Esophagus squamous epithelium (tissue), 5 donors: ENCODE measurements around the gene PTCHD4. TPM values are rescaled to one million over a fixed set of nuclear protein-coding genes. Genes with fewer than 3 reads are reported as not detected.
"Not testable (repeated sequence)": the region's sequence is repeated elsewhere in the genome, so short reads cannot be mapped to it uniquely, and the experiment has no call there.

Source experiments
- DNase-seq: peaks from one replicate; lab custom pipeline; 2025; lab: John Stamatoyannopoulos, UW
- H3K27ac ChIP-seq, 4 donors: fragments of 200-600 bp; sonication (generic); one replicate each; pipeline ENCODE4 v1.5.1; 2016 to 2019; ENCODE audit warnings: mild to moderate bottlenecking in 1 of 4
- H3K27me3 ChIP-seq, 4 donors: fragments of 200-600 bp; sonication (generic); 1 replicate in 3 of 4; 2 replicates in 1 of 4; pipeline versions ENCODE4 v1.5.1 to v1.6.0; 2017 to 2021; ENCODE audit warnings: antibody characterized with exemption in 1 of 4
- H3K36me3 ChIP-seq, 3 donors: fragments of 200-600 bp; sonication (generic); one replicate each; pipeline ENCODE4 v1.5.1; 2016 to 2019
- H3K4me1 ChIP-seq, 3 donors: fragments of 200-600 bp; sonication (generic); one replicate each; pipeline ENCODE4 v1.5.1; 2017 to 2019
- H3K4me3 ChIP-seq, 4 donors: fragments of 200-600 bp; sonication (generic); 1 replicate in 3 of 4; 2 replicates in 1 of 4; pipeline ENCODE4 v1.5.1; 2016 to 2019; ENCODE audit warnings: mild to moderate bottlenecking in 2 of 4, moderate library complexity in 1 of 4
- H3K9me3 ChIP-seq, 3 donors: fragments of 200-600 bp; sonication (generic); one replicate each; pipeline ENCODE4 v1.5.1; 2016 to 2019
- POLR2A ChIP-seq, 4 donors: fragments of 450-650 bp; IDR thresholded peaks; one replicate each; pipeline ENCODE4 v1.6.1; 2017; ENCODE audit warnings: antibody characterized with exemption in 4 of 4, mild to moderate bottlenecking in 4 of 4, moderate library complexity in 3 of 4
- WGBS, 2 donors: methylation state at CpG; one replicate each; pipeline ENCODE4 v1.1.5; 2018; 5-methylcytosine and 5-hydroxymethylcytosine counted together
- intact Hi-C: fragments of 100-400 bp; cut with DNase I; formaldehyde crosslinking; loops from one replicate; pipeline ENCODE4 v1.15.0; 2022
- total RNA-seq, 4 donors: library from RNA; depleted of rRNA; stranded (reverse); fragments of >200 nt; gene quantifications; one replicate each; pipeline ENCODE4 v1.1.0, GENCODE V29; 2016
- TF ChIP-seq, protein P1 (sequence below), 6 experiments: fragments of 450-650 bp in 4 of 6; fragments of 200-600 bp in 2 of 6; sonication (generic) in 2 of 6; IDR thresholded peaks; one replicate each; pipeline ENCODE4 v1.5.1; 2016 to 2019; ENCODE audit warnings: antibody characterized with exemption in 6 of 6, mild to moderate bottlenecking in 4 of 6, moderate library complexity in 4 of 6
- donor health status: DM: yes; HTN: yes; CAD: no.

The PTCHD4 gene
- total RNA-seq, 4 donors from 2014 or later: 0.19 to 0.22 TPM; not detected in 2

GRCh38 chr6:48123601-48124000 is 12.6 kb upstream of the PTCHD4 start:
- DNase-seq: no peak
- WGBS, 2 donors: 35 to 49% methylated on average over 4 of the region's 4 CpGs
- intact Hi-C loops: no loop called here

GRCh38 chr6:48121983-48122749 is 11.2 kb upstream of the PTCHD4 start:
- DNase-seq, intact Hi-C loops, H3K27ac ChIP-seq, H3K27me3 ChIP-seq, H3K9me3 ChIP-seq, H3K4me1 ChIP-seq, H3K36me3 ChIP-seq, H3K4me3 ChIP-seq: not testable (repeated sequence)
- WGBS, 2 donors: 25 to 77% methylated on average over 1 of the region's 1 CpG

More at GRCh38 chr6:48123601-48124000, 12.6 kb upstream of the PTCHD4 start:
- TF ChIP-seq POLR2A (IDR thresholded peaks at IDR 0.05): no peak
- TF ChIP-seq, protein P1, sequence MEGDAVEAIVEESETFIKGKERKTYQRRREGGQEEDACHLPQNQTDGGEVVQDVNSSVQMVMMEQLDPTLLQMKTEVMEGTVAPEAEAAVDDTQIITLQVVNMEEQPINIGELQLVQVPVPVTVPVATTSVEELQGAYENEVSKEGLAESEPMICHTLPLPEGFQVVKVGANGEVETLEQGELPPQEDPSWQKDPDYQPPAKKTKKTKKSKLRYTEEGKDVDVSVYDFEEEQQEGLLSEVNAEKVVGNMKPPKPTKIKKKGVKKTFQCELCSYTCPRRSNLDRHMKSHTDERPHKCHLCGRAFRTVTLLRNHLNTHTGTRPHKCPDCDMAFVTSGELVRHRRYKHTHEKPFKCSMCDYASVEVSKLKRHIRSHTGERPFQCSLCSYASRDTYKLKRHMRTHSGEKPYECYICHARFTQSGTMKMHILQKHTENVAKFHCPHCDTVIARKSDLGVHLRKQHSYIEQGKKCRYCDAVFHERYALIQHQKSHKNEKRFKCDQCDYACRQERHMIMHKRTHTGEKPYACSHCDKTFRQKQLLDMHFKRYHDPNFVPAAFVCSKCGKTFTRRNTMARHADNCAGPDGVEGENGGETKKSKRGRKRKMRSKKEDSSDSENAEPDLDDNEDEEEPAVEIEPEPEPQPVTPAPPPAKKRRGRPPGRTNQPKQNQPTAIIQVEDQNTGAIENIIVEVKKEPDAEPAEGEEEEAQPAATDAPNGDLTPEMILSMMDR (IDR thresholded peaks at IDR 0.05): no peak
- no peaks in the 10 kb centered on the region for H3K36me3 ChIP-seq
- no peaks in the 10 kb centered on the region for H3K4me1 ChIP-seq
- no peaks in the 10 kb centered on the region for H3K27me3 ChIP-seq
- no peak overlapping the region for H3K27ac ChIP-seq
- no peaks in the 10 kb centered on the region for H3K9me3 ChIP-seq
- H3K4me3 ChIP-seq: no peak overlapping the region

- Histone ChIP-seq H3K4me1 (no peaks in the 10 kb centered on the region), H3K4me3 (no peak overlapping the region), H3K9me3 (no peaks in the 10 kb centered on the region), H3K36me3 (no peaks in the 10 kb centered on the region), H3K27ac (no peak overlapping the region), H3K27me3 (no peaks in the 10 kb centered on the region)
- WGBS, 2 donors: 73 to 92% methylated on average over 3 of the region's 3 CpGs
- no peak for TF ChIP-seq POLR2A (IDR thresholded peaks at IDR 0.05)
- TF ChIP-seq, protein P1 (IDR thresholded peaks at IDR 0.05): no peak
- no peak for DNase-seq
- intact Hi-C loops: no loop called here
These were observed 6.0 kb upstream of the PTCHD4 start for GRCh38 chr6:48116699-48117645.

DNA sequence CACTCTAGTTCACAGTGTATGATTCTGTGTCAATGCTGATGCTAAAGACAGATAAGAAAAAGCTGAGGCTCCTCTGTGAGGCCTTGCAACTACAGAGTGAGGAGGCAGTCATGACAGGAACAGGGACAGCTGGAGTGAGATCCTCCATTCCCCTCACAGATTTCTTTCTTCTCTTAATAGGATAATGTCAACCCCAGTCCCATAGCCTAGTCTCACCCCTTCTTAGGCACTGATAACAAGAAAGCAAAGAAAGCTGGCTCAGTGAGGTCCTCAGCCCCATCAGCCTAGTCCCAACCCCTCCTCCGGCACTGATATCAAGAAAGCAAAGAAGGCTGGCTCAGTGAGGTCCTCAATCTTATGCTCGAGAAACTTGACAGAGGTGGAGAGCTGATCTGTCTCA is 2.1 kb upstream of the PTCHD4 start:
- H3K4me3 ChIP-seq: no peak overlapping the region
- intact Hi-C loops: no loop called here
- no peaks in the 10 kb centered on the region for H3K9me3 ChIP-seq
- 80 to 95% methylated on average over 1 to 2 of the region's 2 CpGs for WGBS, 2 donors
- H3K4me1 ChIP-seq: peaks cover 0 to 24% (median 0%) of the 10 kb centered on the region in 3 donors
- H3K27me3 ChIP-seq: no peaks in the 10 kb centered on the region
- TF ChIP-seq, protein P1 (IDR thresholded peaks at IDR 0.05): no peak
- TF ChIP-seq POLR2A (IDR thresholded peaks at IDR 0.05): no peak
- H3K36me3 ChIP-seq: no peaks in the 10 kb centered on the region
- H3K27ac ChIP-seq: no peak overlapping the region
- no peak for DNase-seq

DNA sequence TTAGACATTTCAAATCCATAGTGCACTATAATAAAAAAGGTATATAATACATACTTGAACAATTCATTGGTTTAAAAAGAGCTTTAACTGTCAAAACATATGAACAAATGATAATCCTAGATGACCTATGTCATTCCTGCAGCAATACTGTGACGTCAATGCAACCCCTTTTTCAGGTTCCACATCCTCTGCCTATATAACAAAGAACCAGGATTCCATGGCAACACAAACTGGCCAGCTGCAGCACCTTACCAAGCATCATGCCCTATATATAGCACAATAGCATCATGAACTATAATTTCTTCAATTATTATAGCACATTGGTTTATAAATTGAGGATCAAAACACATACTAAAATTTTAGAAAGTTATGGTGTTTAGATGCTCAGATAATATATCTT is 578 bp upstream of the PTCHD4 start:
- no peak overlapping the region for H3K27ac ChIP-seq
- intact Hi-C loops: no loop called here
- no peak for DNase-seq

More for the DNA sequence above, 578 bp upstream of the PTCHD4 start:
- no peak for TF ChIP-seq POLR2A (IDR thresholded peaks at IDR 0.05)
- TF ChIP-seq, protein P1 (IDR thresholded peaks at IDR 0.05): no peak
- no peak overlapping the region for H3K4me3 ChIP-seq
- no peaks in the 10 kb centered on the region for H3K27me3 ChIP-seq
- 28 to 35% methylated on average over 1 of the region's 1 CpG for WGBS, 2 donors
- no peaks in the 10 kb centered on the region for H3K36me3 ChIP-seq
- H3K9me3 ChIP-seq: no peaks in the 10 kb centered on the region
- peaks cover 0 to 24% (median 0%) of the 10 kb centered on the region in 3 donors for H3K4me1 ChIP-seq
